Jurkat, Clone E6-1 (cell line): Measurements from ENCODE around the gene CREBRF.
"Not testable (repeated sequence)": the region's sequence is repeated elsewhere in the genome, so short reads cannot be mapped to it uniquely, and the experiment has no call there.

ENCODE experiments used
- DNase-seq: peaks from one replicate; pipeline ENCODE4 v3.0.0-alpha.2; 2011; ENCODE audit warnings: low read depth, low spot score
- H3K4me3 ChIP-seq: 2 replicates; pipeline ENCODE4 v1.5.1; 2011; ENCODE audit warnings: mild to moderate bottlenecking, low read length, control low read depth, moderate library complexity

CREBRF gene

GRCh38 chr5:173033923-173034322 is 22.2 kb upstream of the CREBRF start:
- no peak for DNase-seq
- H3K4me3 ChIP-seq, result no peak overlapping the region

DNA sequence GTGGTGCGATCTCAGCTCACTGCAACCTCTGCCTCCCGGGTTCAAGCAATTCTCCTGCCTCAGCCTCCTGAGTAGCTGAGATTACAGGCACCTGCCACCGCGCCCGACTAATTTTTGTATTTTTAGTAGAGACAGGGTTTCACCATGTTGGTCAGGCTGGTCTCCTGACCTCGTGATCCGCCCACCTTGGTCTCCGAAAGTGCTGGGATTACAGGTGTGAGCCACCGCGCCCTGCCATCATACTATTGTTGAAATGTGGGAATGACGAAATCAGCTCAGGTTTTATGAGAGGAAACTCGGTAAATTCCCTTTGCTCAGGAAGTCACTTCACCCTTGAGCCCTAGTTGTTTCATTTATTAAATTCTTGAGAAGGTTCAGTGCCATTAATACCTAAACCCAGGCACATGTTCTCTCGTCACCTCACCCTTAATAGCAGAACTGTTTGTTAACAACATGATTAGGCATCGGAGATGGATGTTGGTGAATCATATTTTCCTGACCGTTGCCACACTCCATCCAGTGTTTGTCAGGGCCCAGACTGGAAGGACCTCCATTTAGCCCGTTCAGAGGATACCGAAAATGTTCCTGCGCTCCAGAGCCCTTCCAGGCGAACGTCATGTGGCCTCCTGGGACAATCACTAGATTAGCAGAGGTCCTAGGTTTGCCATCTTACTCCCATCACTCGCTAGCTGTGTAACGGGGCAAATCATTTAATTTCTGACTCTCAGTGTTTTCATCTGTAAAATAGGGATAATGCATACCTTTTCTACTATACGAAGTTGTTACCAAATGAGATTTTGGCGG is 20.0 kb upstream of the CREBRF start:
- DNase-seq, result no peak
- no peak overlapping the region for H3K4me3 ChIP-seq

DNA sequence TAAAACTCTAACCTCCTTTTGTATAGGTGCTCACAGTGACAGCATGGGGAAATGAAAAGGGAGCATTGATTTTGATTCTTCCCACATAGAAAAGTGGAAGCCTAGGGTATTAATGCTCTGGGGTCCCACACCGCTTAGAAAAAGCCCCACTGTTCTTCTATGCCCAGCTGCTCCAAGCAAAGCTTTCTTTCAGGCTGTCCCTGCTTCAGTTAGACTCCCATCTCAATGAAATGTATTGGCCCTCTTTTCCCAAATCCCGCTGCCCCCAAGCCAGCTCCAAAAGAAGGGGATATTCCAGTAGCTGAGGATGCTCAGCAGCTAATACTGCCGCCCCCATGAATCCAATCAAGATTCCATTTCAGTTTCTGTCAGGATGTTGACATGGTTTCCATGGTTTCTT is 17.0 kb upstream of the CREBRF start:
- no peak for DNase-seq
- H3K4me3 ChIP-seq, result no peak overlapping the region

DNA sequence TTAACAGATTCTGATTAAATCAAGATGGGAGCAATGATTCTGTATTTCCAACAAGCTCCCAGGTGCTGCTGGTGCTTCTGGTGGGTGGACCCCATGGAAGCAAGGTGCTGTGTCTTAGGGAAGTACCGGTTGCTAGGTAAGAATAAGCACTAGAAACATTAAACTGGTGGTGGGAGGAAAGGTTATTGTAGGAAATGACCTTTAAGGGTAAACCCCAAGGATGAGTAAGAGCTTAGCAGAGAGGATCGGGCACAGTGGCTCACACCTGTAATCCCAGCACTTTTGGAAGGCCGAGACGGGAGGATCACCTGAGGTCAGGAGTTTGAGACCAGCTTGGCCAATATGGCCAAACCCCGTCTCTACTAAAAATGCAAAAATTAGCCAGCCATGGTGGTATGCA is 16.2 kb upstream of the CREBRF start:
- no peak for DNase-seq

GRCh38 chr5:173041881-173042762 is 14.0 kb upstream of the CREBRF start:
- DNase-seq, result no peak

More for the DNA sequence above, 16.2 kb upstream of the CREBRF start:
- no peak overlapping the region for H3K4me3 ChIP-seq

DNA sequence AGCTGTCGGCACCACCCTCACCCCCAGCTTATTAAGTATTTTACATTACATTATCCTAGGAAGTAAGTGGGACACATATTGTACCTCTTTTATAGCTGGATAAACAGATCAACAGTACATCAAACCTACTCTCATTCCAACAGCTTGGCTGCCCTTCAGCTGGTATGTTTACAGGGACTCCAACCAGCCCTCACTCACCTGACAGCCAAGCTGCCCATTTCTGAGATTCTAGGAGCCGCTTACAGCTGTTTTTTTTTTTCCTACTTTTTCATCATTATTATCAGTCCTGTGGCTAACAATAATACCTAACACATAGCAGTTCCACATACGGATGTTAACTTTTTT is 13.4 kb upstream of the CREBRF start:
- DNase-seq, result no peak
- no peak overlapping the region for H3K4me3 ChIP-seq

More at GRCh38 chr5:173041881-173042762, 14.0 kb upstream of the CREBRF start:
- H3K4me3 ChIP-seq, result no peak overlapping the region

GRCh38 chr5:173045474-173045873 is 10.7 kb upstream of the CREBRF start:
- no peak overlapping the region for H3K4me3 ChIP-seq
- DNase-seq, result no peak

DNA sequence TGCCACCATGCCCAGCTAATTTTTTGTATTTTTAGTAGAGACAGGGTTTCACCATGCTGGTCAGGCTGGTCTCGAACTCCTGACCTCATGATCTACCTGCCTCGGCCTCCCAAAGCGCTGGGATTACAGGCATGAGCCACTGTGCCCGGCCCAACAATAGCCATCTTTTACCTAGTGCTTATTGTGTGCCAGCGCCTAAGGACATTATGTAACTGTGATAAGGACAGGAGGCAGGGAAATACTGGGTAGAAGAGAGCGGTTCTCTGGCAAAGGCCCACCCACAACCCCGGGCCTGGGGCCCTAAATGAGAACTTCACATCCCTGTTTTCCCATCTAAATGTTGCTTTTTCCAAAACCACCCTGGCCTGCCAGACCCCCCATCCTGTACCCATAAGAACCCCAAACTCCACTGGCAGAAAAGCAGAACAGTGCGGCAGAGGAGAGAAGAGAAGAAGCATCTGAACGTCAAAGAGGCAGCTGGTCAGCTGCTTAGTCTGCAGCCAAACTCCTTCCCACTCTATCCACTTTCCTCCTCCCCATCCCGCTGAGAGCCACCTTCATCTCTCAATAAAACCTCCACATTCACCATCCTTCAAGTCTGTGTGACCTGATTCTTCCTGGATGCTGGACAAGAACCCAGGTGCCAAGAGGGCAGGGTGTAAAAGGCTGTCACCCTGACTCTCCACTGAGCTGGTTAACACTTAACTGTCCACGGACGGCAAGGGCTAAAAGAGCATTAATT is 8.9 kb upstream of the CREBRF start:
- H3K4me3 ChIP-seq, DNase-seq: not testable (repeated sequence)

GRCh38 chr5:173047838-173048105 is 8.4 kb upstream of the CREBRF start:
- no peak overlapping the region for H3K4me3 ChIP-seq
- no peak for DNase-seq

- H3K4me3 ChIP-seq, result no peak overlapping the region
- no peak for DNase-seq
These were observed 5.4 kb upstream of the CREBRF start for GRCh38 chr5:173050791-173051190.

- no peak for DNase-seq
- no peak overlapping the region for H3K4me3 ChIP-seq
These were observed 4.4 kb upstream of the CREBRF start for GRCh38 chr5:173051746-173052145.

GRCh38 chr5:173053041-173053440 is 3.1 kb upstream of the CREBRF start:
- no peak overlapping the region for H3K4me3 ChIP-seq
- DNase-seq, result no peak

DNA sequence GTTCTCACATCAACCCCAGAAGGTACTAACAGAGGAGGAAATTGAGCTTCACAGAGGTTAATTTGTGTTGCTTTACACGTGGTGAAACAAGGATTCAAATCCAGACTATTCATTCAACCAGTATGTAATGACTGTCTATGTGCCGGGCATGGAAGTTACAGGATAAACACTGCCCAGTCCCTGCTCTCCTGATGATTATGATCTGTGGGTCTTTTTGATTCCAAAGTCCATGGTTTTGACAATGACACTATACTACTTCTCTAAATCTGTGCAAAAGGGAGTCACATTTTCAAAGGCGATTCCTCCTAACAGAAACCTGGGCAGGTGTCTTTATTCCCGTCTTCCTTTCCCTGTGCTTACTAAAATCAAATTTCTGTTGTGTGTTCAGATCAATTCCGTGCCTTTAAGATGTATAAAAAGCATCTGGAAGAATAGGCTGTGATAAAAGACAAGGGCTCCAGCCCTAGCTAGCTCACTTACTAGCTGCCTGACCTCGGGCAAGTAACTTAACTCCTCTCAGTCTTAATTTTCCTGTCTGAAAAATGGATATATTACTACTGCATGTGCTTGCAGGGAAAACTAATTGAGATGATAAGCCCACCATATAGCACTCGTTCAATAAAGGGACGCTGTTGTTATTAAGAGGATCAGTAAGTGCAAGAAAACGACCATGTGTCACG is 970 bp upstream of the CREBRF start:
- DNase-seq, result no peak
- H3K4me3 ChIP-seq, result peak overlapping the region; percentile 69

- no peak for DNase-seq
- peak overlapping the region; percentile 69 for H3K4me3 ChIP-seq
These were observed 500 bp upstream of the CREBRF start for GRCh38 chr5:173055722-173055982.

GRCh38 chr5:173056783-173057061 is 570 bp downstream of the CREBRF start:
- DNase-seq, result no peak
- H3K4me3 ChIP-seq, result peak overlapping the region; percentile 69

GRCh38 chr5:173057062-173057924 is 1.1 kb downstream of the CREBRF start:
- H3K4me3 ChIP-seq, result peak overlapping the region; percentile 69
- peak; percentile 95 for DNase-seq

DNA sequence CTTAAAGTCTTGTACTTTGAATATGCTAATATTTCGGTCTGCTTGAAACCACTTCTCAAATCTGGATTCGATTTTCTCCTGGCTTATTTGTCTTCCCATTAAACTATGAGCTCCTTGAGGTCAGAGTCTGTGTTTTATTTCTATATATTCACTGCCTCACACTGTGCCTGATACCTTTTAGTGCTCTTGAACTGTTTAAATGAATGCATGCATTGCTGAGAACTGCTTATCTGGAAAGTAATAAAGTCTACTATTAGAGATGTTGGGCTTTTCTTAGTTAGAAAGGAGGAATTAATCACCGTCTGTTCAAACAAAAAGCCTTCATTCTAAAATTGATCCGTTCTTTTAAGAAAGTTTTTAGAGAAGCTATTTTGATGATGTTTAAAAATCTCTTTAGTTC is 6.0 kb downstream of the CREBRF start:
- no peak overlapping the region for H3K4me3 ChIP-seq
- no peak for DNase-seq

DNA sequence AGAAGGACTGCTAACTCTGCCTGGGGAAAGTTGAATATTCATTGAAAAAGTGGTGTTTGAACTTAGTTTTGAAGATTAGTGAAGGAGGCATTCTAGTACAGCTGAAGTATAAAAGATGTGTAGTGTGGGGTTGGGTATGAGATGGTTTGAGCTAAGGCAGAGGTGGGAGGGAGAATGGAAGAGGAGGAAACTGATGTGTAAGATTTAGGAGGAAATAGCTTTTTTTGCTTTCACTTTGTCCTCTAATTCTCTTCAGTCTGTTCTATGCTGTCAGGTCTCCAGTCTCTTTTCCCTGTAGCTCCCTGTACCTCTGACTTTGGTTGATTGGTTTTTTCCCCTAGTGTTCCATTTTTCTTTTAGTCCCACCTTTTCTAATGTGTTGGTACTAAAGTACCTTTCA is 9.0 kb downstream of the CREBRF start:
- DNase-seq, result no peak

DNA sequence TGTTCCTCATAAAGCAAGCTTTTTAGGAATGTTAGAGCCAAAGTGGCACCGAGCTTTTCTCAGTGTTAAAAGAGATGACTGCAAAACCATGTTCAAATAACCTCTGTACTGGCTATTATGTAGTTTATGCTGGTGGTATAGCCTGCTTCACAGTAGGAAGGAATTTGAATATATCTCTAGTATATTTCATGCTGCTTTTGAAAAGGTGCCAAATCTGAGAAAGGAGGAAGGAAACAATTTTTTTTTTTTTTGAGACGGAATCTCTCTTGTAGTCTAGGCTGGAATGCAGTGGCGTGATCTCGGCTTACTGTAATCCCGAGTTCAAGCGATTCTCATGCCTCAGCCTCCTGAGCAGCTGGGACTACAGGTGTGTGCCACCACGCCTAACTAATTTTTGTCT is 13.5 kb downstream of the CREBRF start:
- no peak overlapping the region for H3K4me3 ChIP-seq
- no peak for DNase-seq

More for the DNA sequence above, 9.0 kb downstream of the CREBRF start:
- no peak overlapping the region for H3K4me3 ChIP-seq
